DND-41 (cell line): ENCODE measurements around the gene GABBR2.

ENCODE experiments used
- ATAC-seq: fragments of 200-7000 bp; cut with Tn5 transposase; 3 replicates; pipeline ENCODE4 v1.9.1; 2021; ENCODE audit warnings: low read depth; ENCODE audit not compliant: insufficient read depth
- DNase-seq: peaks from one replicate; pipeline ENCODE4 v3.0.0-alpha.2; 2020
- H2AFZ ChIP-seq: 2 replicates; pipeline ENCODE4 v1.6.0; 2012; ENCODE audit warnings: low read depth, low read length
- H3K27ac ChIP-seq: 2 replicates; pipeline ENCODE4 v1.5.1; 2012; ENCODE audit warnings: low read length, inconsistent platforms
- H3K27me3 ChIP-seq: fragments of 200-600 bp; sonication (generic); 2 replicates; pipeline ENCODE4 v1.6.0; 2012; ENCODE audit warnings: low read length, mild to moderate bottlenecking, inconsistent platforms; ENCODE audit not compliant: insufficient read depth, poor library complexity
- H3K36me3 ChIP-seq: 2 replicates; pipeline ENCODE4 v1.5.1; 2012; ENCODE audit warnings: low read length, inconsistent platforms; ENCODE audit not compliant: insufficient read depth
- H3K4me1 ChIP-seq: 2 replicates; pipeline ENCODE4 v1.5.1; 2012; ENCODE audit warnings: mild to moderate bottlenecking, low read length; ENCODE audit not compliant: insufficient read depth
- H3K4me2 ChIP-seq: 2 replicates; pipeline ENCODE4 v1.6.0; 2012; ENCODE audit warnings: mild to moderate bottlenecking, moderate library complexity, low read length, inconsistent platforms; ENCODE audit not compliant: insufficient read depth
- H3K4me3 ChIP-seq, 2 experiments: fragments of 200-600 bp in 1 of 2; shearing (Covaris generic) in 1 of 2; 2 replicates each; pipeline ENCODE4 v1.5.1; 2012 to 2016; ENCODE audit warnings: inconsistent platforms in 2 of 2, low read length in 2 of 2, mild to moderate bottlenecking in 2 of 2, low read depth in 1 of 2, moderate library complexity in 1 of 2
- H3K79me2 ChIP-seq: 2 replicates; pipeline ENCODE4 v1.6.0; 2012; ENCODE audit warnings: low read length, inconsistent platforms; ENCODE audit not compliant: insufficient read depth
- H3K9ac ChIP-seq: 2 replicates; pipeline ENCODE4 v1.6.0; 2012; ENCODE audit warnings: low read depth, mild to moderate bottlenecking, inconsistent platforms, low read length, moderate library complexity
- H3K9me3 ChIP-seq: 2 replicates; pipeline ENCODE4 v1.5.1; 2012; ENCODE audit warnings: low read length, moderate library complexity, mild to moderate bottlenecking, inconsistent platforms; ENCODE audit not compliant: insufficient read depth, severe bottlenecking
- H4K20me1 ChIP-seq: 2 replicates; pipeline ENCODE4 v1.6.0; 2012; ENCODE audit warnings: low read length; ENCODE audit not compliant: insufficient read depth
- CTCF ChIP-seq: IDR thresholded peaks from 2 replicates; pipeline ENCODE4 v1.5.1; 2012; ENCODE audit warnings: borderline replicate concordance, low read length, moderate library complexity, mild to moderate bottlenecking; ENCODE audit not compliant: poor library complexity, severe bottlenecking; ENCODE audit errors: extremely low read depth
- EZH2 ChIP-seq: IDR thresholded peaks from 3 replicates; pipeline ENCODE4 v1.6.1; 2012; ENCODE audit warnings: borderline replicate concordance, low read depth, mild to moderate bottlenecking, moderate library complexity, low read length, inconsistent platforms; ENCODE audit not compliant: severe bottlenecking

GABBR2 gene

GRCh38 chr9:98367923-98368322 is 340.8 kb downstream of the GABBR2 start:
- ATAC-seq = no peak
- DNase-seq = no peak
- Histone ChIP-seq H4K20me1 (no peaks in the 10 kb centered on the region), H3K36me3 (no peaks in the 10 kb centered on the region), H3K4me1 (no peaks in the 10 kb centered on the region), H3K79me2 (no peaks in the 10 kb centered on the region), H3K27ac (no peak overlapping the region), H3K9ac (no peak overlapping the region), H3K4me3 (no peak overlapping the region), H2AFZ (no peak overlapping the region), H3K9me3 (peaks cover 9% of the 10 kb centered on the region), H3K4me2 (no peak overlapping the region), H3K27me3 (peaks cover 2% of the 10 kb centered on the region)
- no peak for TF ChIP-seq CTCF

DNA sequence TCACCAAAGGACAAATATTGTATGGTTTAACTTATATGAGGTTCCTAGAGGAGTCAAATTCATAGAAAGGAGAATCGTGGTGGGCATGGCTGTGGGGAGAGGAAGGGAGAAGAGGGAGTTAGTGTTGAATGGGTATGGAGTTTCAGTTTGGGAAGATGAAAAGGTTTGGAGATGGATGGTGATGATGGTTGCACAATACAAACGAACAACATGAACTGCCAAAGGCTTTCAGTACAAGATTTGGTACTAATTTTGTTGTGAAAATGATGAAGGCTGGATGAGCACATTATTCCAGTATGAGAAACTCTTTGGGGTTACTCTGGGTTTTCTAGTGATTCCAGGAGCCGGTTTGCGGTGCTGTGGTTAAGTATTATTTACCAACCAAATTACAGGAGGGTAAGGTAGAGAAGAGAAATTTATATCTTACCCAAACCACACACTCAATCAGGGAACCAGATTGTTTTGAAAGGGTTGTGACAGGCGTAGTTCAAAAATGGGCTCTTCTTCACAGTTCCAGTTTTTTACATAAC is 341.3 kb downstream of the GABBR2 start:
- peaks cover 2% of the 10 kb centered on the region for H3K27me3 ChIP-seq
- ATAC-seq (no peak), DNase-seq (no peak)
- no peak overlapping the region for H3K9ac ChIP-seq
- no peaks in the 10 kb centered on the region for H3K36me3 ChIP-seq
- no peak overlapping the region for H2AFZ ChIP-seq
- no peaks in the 10 kb centered on the region for H3K4me1 ChIP-seq
- no peak overlapping the region for H3K4me2 ChIP-seq
- no peak overlapping the region for H3K27ac ChIP-seq
- peaks cover 9% of the 10 kb centered on the region for H3K9me3 ChIP-seq
- H3K4me3 ChIP-seq = no peak overlapping the region
- no peaks in the 10 kb centered on the region for H3K79me2 ChIP-seq
- H4K20me1 ChIP-seq = no peaks in the 10 kb centered on the region
- TF ChIP-seq EZH2 = no peak
- TF ChIP-seq CTCF = no peak

DNA sequence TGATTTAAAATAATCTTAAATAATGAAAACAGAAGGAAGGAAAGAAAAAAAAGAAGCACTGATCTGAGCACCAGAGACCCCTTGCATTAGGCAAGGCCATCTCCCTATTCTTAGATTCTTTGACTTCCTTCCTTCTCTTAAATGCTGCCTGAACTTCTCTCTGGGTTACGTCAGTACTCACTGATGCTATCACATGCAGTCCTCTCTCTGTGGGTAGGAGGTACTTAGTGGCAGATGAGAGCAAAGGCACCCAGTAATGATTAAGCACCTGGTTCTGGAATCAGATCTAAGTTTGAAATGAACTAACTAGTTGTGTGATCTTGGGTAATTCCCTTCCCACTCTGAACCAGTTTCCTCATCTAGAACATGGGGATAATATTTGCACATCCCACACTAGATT is 343.0 kb downstream of the GABBR2 start:
- Histone ChIP-seq H3K4me3 (no peak overlapping the region), H3K4me2 (no peak overlapping the region), H3K79me2 (no peaks in the 10 kb centered on the region), H3K36me3 (no peaks in the 10 kb centered on the region), H3K9ac (no peak overlapping the region), H3K4me1 (no peaks in the 10 kb centered on the region), H4K20me1 (no peaks in the 10 kb centered on the region), H3K27me3 (peaks cover 10% of the 10 kb centered on the region), H3K9me3 (peaks cover 9% of the 10 kb centered on the region), H3K27ac (no peak overlapping the region), H2AFZ (no peak overlapping the region)
- no peak for ATAC-seq
- DNase-seq = no peak
- no peak for TF ChIP-seq EZH2
- TF ChIP-seq CTCF = no peak

- Histone ChIP-seq H4K20me1 (no peaks in the 10 kb centered on the region), H3K79me2 (no peaks in the 10 kb centered on the region), H3K9ac (no peak overlapping the region), H3K9me3 (peaks cover 9% of the 10 kb centered on the region), H3K4me3 (no peak overlapping the region), H3K27ac (no peak overlapping the region), H3K36me3 (no peaks in the 10 kb centered on the region), H3K4me2 (no peak overlapping the region), H2AFZ (no peak overlapping the region), H3K4me1 (no peaks in the 10 kb centered on the region), H3K27me3 (peaks cover 10% of the 10 kb centered on the region)
- no peak for ATAC-seq
- peak; percentile 37 for DNase-seq
- TF ChIP-seq EZH2 (no peak), CTCF (peak; percentile 77)
Measured at GRCh38 chr9:98365227-98365669, 343.5 kb downstream of the GABBR2 start.
